Calu3 (cell line): Measurements from ENCODE around the gene HNRNPF. TPM values are rescaled to one million over a fixed set of nuclear protein-coding genes. Genes with fewer than 3 reads are reported as not detected.
"Not testable (repeated sequence)": the region's sequence is repeated elsewhere in the genome, so short reads cannot be mapped to it uniquely, and the experiment has no call there.

ENCODE experiments used
- BruUV-seq: library from RNA; stranded (reverse); fragments of 400-500 nt; replicated peaks from 2 replicates; lab custom pipeline; 2021; lab: Mats Ljungman, UMichigan
- CTCF ChIA-PET: fragments of 300-600 bp; sonication (Branson Sonifier 250); formaldehyde crosslinking; loops from one replicate; lab custom pipeline; 2022; ENCODE audit warnings: antibody characterized with exemption; lab: Charles Lee
- DNase-seq: peaks from one replicate; pipeline ENCODE4 v3.0.0; 2022
- H3K27ac Mint-ChIP-seq: one replicate; pipeline ENCODE4 v1.8.0; 2022; ENCODE audit warnings: mixed read lengths; ENCODE audit not compliant: unreplicated experiment
- H3K27me3 Mint-ChIP-seq: one replicate; pipeline ENCODE4 v1.8.0; 2022; ENCODE audit warnings: mixed read lengths; ENCODE audit not compliant: unreplicated experiment
- H3K36me3 Mint-ChIP-seq: one replicate; pipeline ENCODE4 v1.8.0; 2022; ENCODE audit warnings: mild to moderate bottlenecking, moderate library complexity, mixed read lengths; ENCODE audit not compliant: insufficient read depth, unreplicated experiment
- H3K4me1 Mint-ChIP-seq: one replicate; pipeline ENCODE4 v1.8.0; 2022; ENCODE audit warnings: mild to moderate bottlenecking, low read depth, mixed read lengths; ENCODE audit not compliant: unreplicated experiment
- H3K4me3 Mint-ChIP-seq: one replicate; pipeline ENCODE4 v1.8.0; 2022; ENCODE audit warnings: mild to moderate bottlenecking, low read depth, moderate library complexity, mixed read lengths; ENCODE audit not compliant: unreplicated experiment
- H3K9me3 Mint-ChIP-seq: one replicate; pipeline ENCODE4 v1.8.0; 2022; ENCODE audit warnings: low read depth, mixed read lengths; ENCODE audit not compliant: unreplicated experiment
- intact Hi-C: fragments of 100-400 bp; cut with micrococcal nuclease; formaldehyde crosslinking; loops from one replicate; pipeline ENCODE4 v1.10.0; 2022; ENCODE audit not compliant: unreplicated experiment
- total RNA-seq: library from RNA; stranded (reverse); gene quantifications from 2 replicates; pipeline ENCODE4 v1.2.3, GENCODE V29; 2022
- TF ChIP-seq, protein P1 (sequence below): fragments of 200-600 bp; IDR thresholded peaks from one replicate; pipeline ENCODE4 v1.8.0; 2022; ENCODE audit warnings: antibody characterized with exemption; ENCODE audit not compliant: unreplicated experiment

Gene HNRNPF
- total RNA-seq, 1 experiment from 2014 or later = 256 TPM

DNA sequence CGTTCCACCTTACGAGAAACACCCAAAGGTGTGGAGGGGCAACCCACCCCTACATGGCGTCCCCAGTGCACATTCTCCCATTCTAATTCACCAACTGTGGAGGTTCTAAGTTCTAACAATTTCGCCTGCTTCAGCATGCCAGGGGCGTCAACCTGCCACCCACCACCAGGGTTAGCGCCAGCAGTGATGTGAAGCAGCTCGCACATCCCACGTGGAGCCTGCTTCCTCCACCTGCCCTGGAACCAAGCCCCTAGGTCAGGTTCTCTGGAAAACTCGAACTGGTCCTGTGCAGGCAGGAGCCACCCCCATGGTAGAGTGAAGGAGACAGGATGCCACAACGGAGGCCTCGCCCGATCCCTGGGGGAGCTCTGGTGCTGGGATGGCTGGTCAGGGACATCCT, 70.9 kb downstream of the HNRNPF start:
- intact Hi-C loops = no loop called here
- DNase-seq = no peak
- TF ChIP-seq, protein P1, sequence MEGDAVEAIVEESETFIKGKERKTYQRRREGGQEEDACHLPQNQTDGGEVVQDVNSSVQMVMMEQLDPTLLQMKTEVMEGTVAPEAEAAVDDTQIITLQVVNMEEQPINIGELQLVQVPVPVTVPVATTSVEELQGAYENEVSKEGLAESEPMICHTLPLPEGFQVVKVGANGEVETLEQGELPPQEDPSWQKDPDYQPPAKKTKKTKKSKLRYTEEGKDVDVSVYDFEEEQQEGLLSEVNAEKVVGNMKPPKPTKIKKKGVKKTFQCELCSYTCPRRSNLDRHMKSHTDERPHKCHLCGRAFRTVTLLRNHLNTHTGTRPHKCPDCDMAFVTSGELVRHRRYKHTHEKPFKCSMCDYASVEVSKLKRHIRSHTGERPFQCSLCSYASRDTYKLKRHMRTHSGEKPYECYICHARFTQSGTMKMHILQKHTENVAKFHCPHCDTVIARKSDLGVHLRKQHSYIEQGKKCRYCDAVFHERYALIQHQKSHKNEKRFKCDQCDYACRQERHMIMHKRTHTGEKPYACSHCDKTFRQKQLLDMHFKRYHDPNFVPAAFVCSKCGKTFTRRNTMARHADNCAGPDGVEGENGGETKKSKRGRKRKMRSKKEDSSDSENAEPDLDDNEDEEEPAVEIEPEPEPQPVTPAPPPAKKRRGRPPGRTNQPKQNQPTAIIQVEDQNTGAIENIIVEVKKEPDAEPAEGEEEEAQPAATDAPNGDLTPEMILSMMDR = no peak
- Mint-ChIP-seq H3K27ac (peak overlapping the region; percentile 83), H3K4me1 (peaks cover 55% of the 10 kb centered on the region), H3K27me3 (no peaks in the 10 kb centered on the region), H3K36me3 (peaks cover 26% of the 10 kb centered on the region), H3K9me3 (no peaks in the 10 kb centered on the region), H3K4me3 (peak overlapping the region; percentile 32)
- BruUV-seq = no TSS peak
- CTCF ChIA-PET = no interaction called here

DNA sequence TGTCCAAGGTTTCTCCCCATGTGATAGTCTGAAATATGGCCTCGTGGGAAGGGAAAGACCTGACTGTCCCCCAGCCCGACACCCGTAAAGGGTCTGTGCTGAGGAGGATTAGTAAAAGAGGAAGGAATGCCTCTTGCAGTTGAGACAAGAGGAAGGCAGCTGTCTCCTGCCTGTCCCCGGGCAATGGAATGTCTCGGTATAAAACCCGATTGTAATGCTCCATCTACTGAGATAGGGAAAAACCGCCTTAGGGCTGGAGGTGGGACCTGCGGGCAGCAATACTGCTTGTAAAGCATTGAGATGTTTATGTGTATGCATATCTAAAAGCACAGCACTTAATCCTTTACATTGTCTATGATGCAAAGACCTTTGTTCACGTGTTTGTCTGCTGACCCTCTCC, 71.5 kb downstream of the HNRNPF start:
- intact Hi-C loops, H3K9me3 Mint-ChIP-seq, DNase-seq, H3K27me3 Mint-ChIP-seq, BruUV-seq: not testable (repeated sequence)
- Mint-ChIP-seq H3K36me3 (peaks cover 26% of the 10 kb centered on the region), H3K27ac (peak overlapping the region; percentile 83), H3K4me3 (peak overlapping the region; percentile 32), H3K4me1 (peaks cover 55% of the 10 kb centered on the region)
- CTCF ChIA-PET = interaction anchor here (0.8 to 1.6 kb wide), 2 partner anchors 13 to 105 kb away, joined by 4 read pairs; no protein-coding TSS in a partner anchor

DNA sequence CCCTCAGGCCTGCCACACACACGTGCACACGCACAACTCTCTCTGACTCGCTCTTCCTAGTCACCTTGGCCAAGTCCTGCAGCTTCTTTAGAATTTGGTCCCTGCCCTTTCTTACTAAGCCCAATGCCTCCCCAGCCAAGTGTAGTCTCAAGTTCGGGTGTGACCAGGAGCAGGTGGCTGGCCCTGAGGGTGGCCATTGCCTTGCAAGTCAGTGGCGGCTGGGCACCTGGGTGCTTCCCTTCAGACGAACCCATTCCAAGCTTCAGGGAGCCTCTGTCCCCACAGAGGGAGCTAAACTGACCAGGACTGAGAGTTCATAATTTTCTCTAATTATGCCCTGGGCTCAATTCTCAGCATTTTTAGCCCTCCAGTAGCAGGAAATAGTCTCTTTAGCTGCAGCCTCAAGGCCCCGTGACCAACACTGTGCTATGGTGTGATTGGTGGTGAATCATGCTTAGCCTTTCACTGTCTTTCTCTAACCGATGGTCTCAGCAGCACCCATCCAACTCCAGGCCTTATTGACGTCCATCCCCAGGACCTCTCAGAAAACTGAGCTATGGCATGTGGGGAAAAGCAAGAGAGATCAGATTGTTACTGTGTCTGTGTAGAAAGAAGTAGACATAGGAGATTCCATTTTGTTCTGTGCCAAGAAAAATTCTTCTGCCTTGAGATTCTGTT, 72.2 kb downstream of the HNRNPF start:
- H3K27me3 Mint-ChIP-seq = no peaks in the 10 kb centered on the region
- DNase-seq = peak; percentile 49
- peaks cover 55% of the 10 kb centered on the region for H3K4me1 Mint-ChIP-seq
- CTCF ChIA-PET = interaction anchor here (0.8 to 1.6 kb wide), 2 partner anchors 12 to 106 kb away, joined by 4 read pairs; no protein-coding TSS in a partner anchor
- peak overlapping the region; percentile 95 for H3K27ac Mint-ChIP-seq
- H3K4me3 Mint-ChIP-seq = peak overlapping the region; percentile 23
- TF ChIP-seq, protein P1 = no peak
- H3K36me3 Mint-ChIP-seq = peaks cover 26% of the 10 kb centered on the region
- intact Hi-C loops = no loop called here
- no peaks in the 10 kb centered on the region for H3K9me3 Mint-ChIP-seq
- no TSS peak for BruUV-seq

DNA sequence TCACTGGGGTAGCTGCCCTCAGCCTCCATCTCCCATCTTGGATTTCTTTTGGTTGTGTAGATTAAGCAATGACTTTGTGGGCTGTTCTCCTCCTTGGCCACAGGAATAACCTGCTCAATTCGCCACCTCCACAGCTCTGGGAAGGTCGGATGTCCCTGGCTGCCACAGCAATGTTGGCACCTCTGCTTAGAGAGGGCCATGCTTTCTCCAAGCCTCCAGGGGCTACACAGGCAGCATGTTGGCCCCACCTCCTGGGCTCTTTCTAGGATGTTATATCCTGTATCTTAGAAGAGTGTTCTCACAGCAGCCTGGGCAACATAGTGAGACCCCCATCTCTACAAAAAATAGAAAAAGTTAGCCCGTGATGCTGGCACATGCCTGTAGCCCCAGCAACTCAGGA, 72.9 kb downstream of the HNRNPF start:
- CTCF ChIA-PET = interaction anchor here (1.6 kb wide), 1 partner anchor 11 kb away, joined by 4 read pairs; no protein-coding TSS in a partner anchor
- H3K27me3 Mint-ChIP-seq = no peaks in the 10 kb centered on the region
- H3K27ac Mint-ChIP-seq = peak overlapping the region; percentile 95
- BruUV-seq = no TSS peak
- DNase-seq = no peak
- TF ChIP-seq, protein P1 = no peak
- H3K36me3 Mint-ChIP-seq = peaks cover 26% of the 10 kb centered on the region
- peaks cover 49% of the 10 kb centered on the region for H3K4me1 Mint-ChIP-seq
- H3K4me3 Mint-ChIP-seq = no peak overlapping the region
- intact Hi-C loops = no loop called here
- no peaks in the 10 kb centered on the region for H3K9me3 Mint-ChIP-seq

Other genes starting within 250 kb of the HNRNPF start
- gene RASGEF1A, start 142.1 kb downstream of the HNRNPF start, total RNA-seq = 1.0 and 1.4 TPM in 2 replicates
- not detected in 2 replicates for gene FXYD4, start 37.5 kb downstream of the HNRNPF start, total RNA-seq
- gene ZNF487, start 27.9 kb upstream of the HNRNPF start, total RNA-seq = 2.5 and 3.4 TPM in 2 replicates
- 10.8 and 10.9 TPM in 2 replicates for gene ZNF239, start 165.4 kb upstream of the HNRNPF start, total RNA-seq
- gene ZNF485, start 197.3 kb upstream of the HNRNPF start, total RNA-seq = 6.7 and 7.1 TPM in 2 replicates
- gene ZNF32, start 239.7 kb upstream of the HNRNPF start, total RNA-seq = 17.1 and 17.8 TPM in 2 replicates